ENCODE data around the gene COG6.

Gene COG6

GRCh38 chr13:39688699-39689405 is 33.4 kb downstream of the COG6 start:
- no peak for TF ChIP-seq CTCF (IDR thresholded peaks at IDR 0.05)
- no peak overlapping the region for H3K4me3 ChIP-seq
- no peak for DNase-seq (ENCODE audit: low spot score)
- no peak overlapping the region for H3K27ac ChIP-seq

GRCh38 chr13:39692660-39693438 is 37.4 kb downstream of the COG6 start:
- no peak for TF ChIP-seq CTCF (IDR thresholded peaks at IDR 0.05)
- DNase-seq (ENCODE audit: low spot score), result no peak
- Histone ChIP-seq H3K27ac (no peak overlapping the region), H3K4me3 (no peak overlapping the region)

DNA sequence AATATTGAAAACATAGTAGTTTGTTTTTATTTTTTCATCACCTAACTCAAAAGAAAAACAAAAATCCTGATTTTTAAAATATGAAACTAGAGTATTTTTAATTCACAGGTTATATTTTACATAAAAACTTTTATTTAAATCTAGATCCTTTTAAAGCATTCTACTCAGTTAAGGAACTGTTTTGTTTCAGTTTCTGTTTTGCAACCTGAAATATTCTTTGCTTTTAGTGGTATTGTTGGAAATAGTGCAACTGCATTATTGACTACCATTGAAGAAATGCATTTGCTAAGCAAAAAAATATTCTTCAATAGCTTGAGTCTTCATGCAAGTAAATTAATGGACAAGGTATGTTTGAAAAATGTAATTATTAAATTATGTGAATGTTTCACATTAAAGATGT is 43.8 kb downstream of the COG6 start:
- no peak for TF ChIP-seq CTCF (IDR thresholded peaks at IDR 0.05)

GRCh38 chr13:39712626-39713025 is 57.2 kb downstream of the COG6 start:
- no peak for TF ChIP-seq CTCF (IDR thresholded peaks at IDR 0.05)
- H3K27ac ChIP-seq, result no peak overlapping the region
- H3K4me3 ChIP-seq, result no peak overlapping the region
- DNase-seq (ENCODE audit: low spot score), result no peak

More for the DNA sequence above, 43.8 kb downstream of the COG6 start:
- DNase-seq (ENCODE audit: low spot score), result no peak
- Histone ChIP-seq H3K4me3 (peak overlapping the region; percentile 23), H3K27ac (no peak overlapping the region)

DNA sequence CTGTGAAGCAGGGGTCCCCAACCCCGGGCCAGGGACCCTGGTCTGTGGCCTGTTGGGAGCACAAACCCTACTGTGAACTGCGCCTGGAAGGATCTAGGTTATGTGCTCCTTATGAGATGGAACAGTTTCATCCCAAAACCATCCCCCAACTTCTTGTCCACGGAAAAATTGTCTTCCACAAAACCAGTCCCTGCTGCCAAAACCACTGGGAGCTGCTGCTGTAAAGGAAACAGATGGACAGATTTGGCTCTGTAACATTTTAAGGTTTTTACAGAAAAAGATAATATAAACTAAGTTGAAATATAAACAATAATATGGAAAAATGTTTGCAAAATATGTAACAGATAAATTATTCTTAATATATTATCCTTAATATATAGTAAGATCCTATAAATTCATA is 73.7 kb downstream of the COG6 start:
- Histone ChIP-seq H3K4me3 (no peak overlapping the region), H3K27ac (no peak overlapping the region)
- no peak for TF ChIP-seq CTCF (IDR thresholded peaks at IDR 0.05)
- DNase-seq (ENCODE audit: low spot score), result no peak

GRCh38 chr13:39734952-39735351 is 79.5 kb downstream of the COG6 start:
- DNase-seq (ENCODE audit: low spot score), result no peak
- no peak for TF ChIP-seq CTCF (IDR thresholded peaks at IDR 0.05)
- Histone ChIP-seq H3K27ac (no peak overlapping the region), H3K4me3 (no peak overlapping the region)

DNA sequence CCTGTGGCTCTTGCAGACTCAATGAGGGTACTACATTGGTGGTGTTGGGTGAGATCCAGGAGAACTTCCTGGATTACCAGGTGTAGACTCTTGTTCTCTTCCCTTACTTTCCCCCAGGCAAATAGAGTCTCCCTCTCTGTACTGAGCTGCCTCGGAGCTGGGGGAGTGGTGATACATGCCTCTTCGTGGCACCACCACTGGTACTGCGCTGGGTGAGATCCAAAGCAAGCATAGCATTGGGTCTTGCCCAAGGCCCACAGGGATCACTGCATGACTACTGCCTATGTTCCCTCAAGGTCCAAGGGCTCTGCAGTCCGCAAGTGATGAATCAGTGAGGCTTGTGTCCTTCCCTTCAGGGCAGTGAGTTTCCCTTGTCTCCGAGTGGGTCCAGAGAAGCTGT is 81.6 kb downstream of the COG6 start:
- Histone ChIP-seq H3K27ac (no peak overlapping the region), H3K4me3 (no peak overlapping the region)
- DNase-seq (ENCODE audit: low spot score), result no peak
- TF ChIP-seq CTCF (IDR thresholded peaks at IDR 0.05), result no peak
